Measurements from ENCODE around the gene FRMD1.

- TF ChIP-seq CTCF (conservative IDR thresholded peaks at IDR 0.05; ENCODE audit: low read depth, low read length) (no peak), EZH2 (IDR thresholded peaks at IDR 0.05; ENCODE audit: low read length, unreplicated experiment) (no peak), EZH2phosphoT487 (IDR thresholded peaks at IDR 0.05; ENCODE audit: borderline replicate concordance, low read length) (no peak)
Observed at GRCh38 chr6:168097221-168097620, 18.2 kb upstream of the FRMD1 start.
